GM23338 (cell line): ENCODE results near the gene JAG2.

Source experiments
- CREB1 ChIP-seq: fragments of 250-450 bp; sonication (Bioruptor Pico); IDR thresholded peaks from 2 replicates; pipeline ENCODE4 v1.5.0; 2020; ENCODE audit warnings: low read depth, mild to moderate bottlenecking, moderate library complexity
- EZH2 ChIP-seq: fragments of 200-600 bp; sonication (generic); IDR thresholded peaks from one replicate; pipeline ENCODE4 v1.8.0; 2017; ENCODE audit warnings: antibody characterized with exemption, mild to moderate bottlenecking, low read depth; ENCODE audit not compliant: unreplicated experiment
- EZH2phosphoT487 ChIP-seq: fragments of 200-600 bp; sonication (generic); IDR thresholded peaks from one replicate; pipeline ENCODE4 v1.8.1; 2018; ENCODE audit warnings: antibody characterized with exemption; ENCODE audit not compliant: unreplicated experiment
- NANOG ChIP-seq: IDR thresholded peaks from 2 replicates; pipeline ENCODE4 v1.6.1; 2016; ENCODE audit warnings: antibody characterized with exemption, borderline replicate concordance
- POLR2AphosphoS5 ChIP-seq: IDR thresholded peaks from 2 replicates; pipeline ENCODE4 v1.6.1; 2016; ENCODE audit warnings: antibody characterized with exemption, low read depth
- TF ChIP-seq, protein P1 (sequence below), 2 experiments: fragments of 200-600 bp in 1 of 2; sonication (generic) in 1 of 2; conservative IDR thresholded peaks; 2 replicates each; pipeline versions ENCODE4 v1.5.1 to v1.6.1; 2016 to 2017; ENCODE audit warnings: antibody characterized with exemption in 2 of 2, low read depth in 2 of 2, mild to moderate bottlenecking in 2 of 2, moderate library complexity in 1 of 2
- TF ChIP-seq, protein P2 (sequence below): IDR thresholded peaks from one replicate; pipeline ENCODE4 v1.6.1; 2018; ENCODE audit warnings: antibody characterized with exemption; ENCODE audit not compliant: unreplicated experiment

DNA sequence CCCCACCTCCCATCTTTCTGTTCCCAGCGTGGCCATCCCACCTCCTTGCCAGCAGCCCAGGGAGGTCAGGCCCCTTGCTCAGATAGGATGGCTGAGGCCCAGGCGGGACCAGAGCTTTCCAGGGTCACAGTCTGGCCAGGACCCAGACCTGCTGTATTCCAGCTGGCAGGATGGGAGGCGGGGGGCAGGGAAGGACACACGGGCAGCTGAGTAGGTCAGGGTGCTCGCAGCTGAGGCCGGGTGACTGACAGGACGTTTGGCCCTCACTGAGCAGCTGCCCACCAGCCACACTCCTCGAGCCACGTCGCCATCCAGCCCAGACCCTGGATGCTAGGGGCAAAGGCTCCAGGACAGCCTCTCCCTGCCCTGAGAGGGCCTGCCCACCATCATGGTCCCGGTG, 8.5 kb upstream of the JAG2 start:
- TF ChIP-seq, protein P1, sequence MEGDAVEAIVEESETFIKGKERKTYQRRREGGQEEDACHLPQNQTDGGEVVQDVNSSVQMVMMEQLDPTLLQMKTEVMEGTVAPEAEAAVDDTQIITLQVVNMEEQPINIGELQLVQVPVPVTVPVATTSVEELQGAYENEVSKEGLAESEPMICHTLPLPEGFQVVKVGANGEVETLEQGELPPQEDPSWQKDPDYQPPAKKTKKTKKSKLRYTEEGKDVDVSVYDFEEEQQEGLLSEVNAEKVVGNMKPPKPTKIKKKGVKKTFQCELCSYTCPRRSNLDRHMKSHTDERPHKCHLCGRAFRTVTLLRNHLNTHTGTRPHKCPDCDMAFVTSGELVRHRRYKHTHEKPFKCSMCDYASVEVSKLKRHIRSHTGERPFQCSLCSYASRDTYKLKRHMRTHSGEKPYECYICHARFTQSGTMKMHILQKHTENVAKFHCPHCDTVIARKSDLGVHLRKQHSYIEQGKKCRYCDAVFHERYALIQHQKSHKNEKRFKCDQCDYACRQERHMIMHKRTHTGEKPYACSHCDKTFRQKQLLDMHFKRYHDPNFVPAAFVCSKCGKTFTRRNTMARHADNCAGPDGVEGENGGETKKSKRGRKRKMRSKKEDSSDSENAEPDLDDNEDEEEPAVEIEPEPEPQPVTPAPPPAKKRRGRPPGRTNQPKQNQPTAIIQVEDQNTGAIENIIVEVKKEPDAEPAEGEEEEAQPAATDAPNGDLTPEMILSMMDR (conservative IDR thresholded peaks at IDR 0.05; ENCODE audit: low read depth in 2 of 2) = no peak
- TF ChIP-seq, protein P2, sequence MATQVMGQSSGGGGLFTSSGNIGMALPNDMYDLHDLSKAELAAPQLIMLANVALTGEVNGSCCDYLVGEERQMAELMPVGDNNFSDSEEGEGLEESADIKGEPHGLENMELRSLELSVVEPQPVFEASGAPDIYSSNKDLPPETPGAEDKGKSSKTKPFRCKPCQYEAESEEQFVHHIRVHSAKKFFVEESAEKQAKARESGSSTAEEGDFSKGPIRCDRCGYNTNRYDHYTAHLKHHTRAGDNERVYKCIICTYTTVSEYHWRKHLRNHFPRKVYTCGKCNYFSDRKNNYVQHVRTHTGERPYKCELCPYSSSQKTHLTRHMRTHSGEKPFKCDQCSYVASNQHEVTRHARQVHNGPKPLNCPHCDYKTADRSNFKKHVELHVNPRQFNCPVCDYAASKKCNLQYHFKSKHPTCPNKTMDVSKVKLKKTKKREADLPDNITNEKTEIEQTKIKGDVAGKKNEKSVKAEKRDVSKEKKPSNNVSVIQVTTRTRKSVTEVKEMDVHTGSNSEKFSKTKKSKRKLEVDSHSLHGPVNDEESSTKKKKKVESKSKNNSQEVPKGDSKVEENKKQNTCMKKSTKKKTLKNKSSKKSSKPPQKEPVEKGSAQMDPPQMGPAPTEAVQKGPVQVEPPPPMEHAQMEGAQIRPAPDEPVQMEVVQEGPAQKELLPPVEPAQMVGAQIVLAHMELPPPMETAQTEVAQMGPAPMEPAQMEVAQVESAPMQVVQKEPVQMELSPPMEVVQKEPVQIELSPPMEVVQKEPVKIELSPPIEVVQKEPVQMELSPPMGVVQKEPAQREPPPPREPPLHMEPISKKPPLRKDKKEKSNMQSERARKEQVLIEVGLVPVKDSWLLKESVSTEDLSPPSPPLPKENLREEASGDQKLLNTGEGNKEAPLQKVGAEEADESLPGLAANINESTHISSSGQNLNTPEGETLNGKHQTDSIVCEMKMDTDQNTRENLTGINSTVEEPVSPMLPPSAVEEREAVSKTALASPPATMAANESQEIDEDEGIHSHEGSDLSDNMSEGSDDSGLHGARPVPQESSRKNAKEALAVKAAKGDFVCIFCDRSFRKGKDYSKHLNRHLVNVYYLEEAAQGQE = no peak
- TF ChIP-seq EZH2phosphoT487 (no peak), POLR2AphosphoS5 (no peak), NANOG (no peak), EZH2 (no peak), CREB1 (no peak)
